Measurements from ENCODE around the gene FILIP1.

Gene FILIP1

DNA sequence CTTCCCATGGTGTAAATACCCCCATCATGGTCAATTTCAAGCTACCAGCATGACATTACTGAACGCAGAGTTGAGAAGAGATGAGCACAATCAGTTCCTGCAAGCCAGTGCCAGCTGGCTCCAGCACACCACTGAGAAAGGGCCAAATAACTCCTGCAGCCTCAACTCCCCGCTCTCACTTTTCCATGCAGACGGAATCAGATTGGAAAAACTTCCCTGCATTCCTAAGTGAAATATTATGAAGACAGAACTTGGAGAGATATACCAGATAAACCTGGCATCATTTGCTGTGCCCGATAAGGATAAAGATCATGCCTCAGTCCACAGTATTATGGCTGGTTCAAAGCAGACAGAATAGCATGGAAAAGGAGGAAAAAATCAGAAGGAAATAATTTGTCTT, 56.7 kb downstream of the FILIP1 start:
- TF ChIP-seq, protein P1, sequence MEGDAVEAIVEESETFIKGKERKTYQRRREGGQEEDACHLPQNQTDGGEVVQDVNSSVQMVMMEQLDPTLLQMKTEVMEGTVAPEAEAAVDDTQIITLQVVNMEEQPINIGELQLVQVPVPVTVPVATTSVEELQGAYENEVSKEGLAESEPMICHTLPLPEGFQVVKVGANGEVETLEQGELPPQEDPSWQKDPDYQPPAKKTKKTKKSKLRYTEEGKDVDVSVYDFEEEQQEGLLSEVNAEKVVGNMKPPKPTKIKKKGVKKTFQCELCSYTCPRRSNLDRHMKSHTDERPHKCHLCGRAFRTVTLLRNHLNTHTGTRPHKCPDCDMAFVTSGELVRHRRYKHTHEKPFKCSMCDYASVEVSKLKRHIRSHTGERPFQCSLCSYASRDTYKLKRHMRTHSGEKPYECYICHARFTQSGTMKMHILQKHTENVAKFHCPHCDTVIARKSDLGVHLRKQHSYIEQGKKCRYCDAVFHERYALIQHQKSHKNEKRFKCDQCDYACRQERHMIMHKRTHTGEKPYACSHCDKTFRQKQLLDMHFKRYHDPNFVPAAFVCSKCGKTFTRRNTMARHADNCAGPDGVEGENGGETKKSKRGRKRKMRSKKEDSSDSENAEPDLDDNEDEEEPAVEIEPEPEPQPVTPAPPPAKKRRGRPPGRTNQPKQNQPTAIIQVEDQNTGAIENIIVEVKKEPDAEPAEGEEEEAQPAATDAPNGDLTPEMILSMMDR (IDR thresholded peaks at IDR 0.05), result no peak

GRCh38 chr6:75431379-75431778, 62.2 kb downstream of the FILIP1 start:
- TF ChIP-seq, protein P1 (IDR thresholded peaks at IDR 0.05), result no peak

DNA sequence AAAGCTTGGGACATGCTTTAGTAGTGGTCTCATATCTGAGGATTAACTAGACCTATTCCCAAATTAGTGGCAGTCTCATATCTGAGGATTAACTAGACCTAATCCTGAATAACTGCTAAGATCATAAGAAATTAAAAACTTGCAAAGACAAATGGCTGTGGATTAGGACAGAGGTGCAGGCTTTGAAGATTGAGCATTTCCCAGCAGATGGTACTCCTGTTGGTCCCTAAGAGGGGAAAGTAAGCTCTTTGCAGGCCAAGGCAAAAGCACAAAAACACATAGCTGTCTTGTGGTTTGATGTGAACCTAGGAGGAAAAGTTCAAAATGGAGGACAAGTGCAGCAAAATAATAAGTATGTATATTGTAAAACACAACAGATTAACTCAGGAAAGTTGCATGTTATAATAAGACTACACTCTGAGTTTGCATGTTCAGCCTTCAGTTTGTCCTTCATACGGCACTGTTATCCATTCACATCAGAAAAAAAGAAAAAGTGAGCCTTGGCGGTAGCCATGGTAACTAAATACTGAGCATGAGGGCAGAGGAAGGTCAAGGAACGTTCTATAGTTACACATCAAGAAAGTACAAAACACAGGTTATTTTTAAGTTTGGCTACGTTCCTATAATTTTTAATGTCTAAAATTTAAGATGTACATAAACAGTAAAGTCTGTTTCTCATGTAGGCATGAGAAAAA, 62.8 kb downstream of the FILIP1 start:
- TF ChIP-seq, protein P1 (IDR thresholded peaks at IDR 0.05), result no peak

GRCh38 chr6:75429061-75429703, 64.4 kb downstream of the FILIP1 start:
- TF ChIP-seq, protein P1 (IDR thresholded peaks at IDR 0.05), result no peak

- TF ChIP-seq, protein P1 (IDR thresholded peaks at IDR 0.05), result no peak
These were observed 65.4 kb downstream of the FILIP1 start for GRCh38 chr6:75428204-75428603.

GRCh38 chr6:75427329-75427728, 66.3 kb downstream of the FILIP1 start:
- TF ChIP-seq, protein P1 (IDR thresholded peaks at IDR 0.05), result no peak

- TF ChIP-seq, protein P1 (IDR thresholded peaks at IDR 0.05), result no peak
These were observed 68.7 kb downstream of the FILIP1 start for GRCh38 chr6:75424618-75425548.
